Stimulated activated CD4-positive, alpha-beta T cell treated with anti-CD3 and anti-CD28 coated beads, Interleukin-4, amount 100 ng/mL, for 1 hour (primary cell): ENCODE measurements around the gene EDNRA.
"Not testable (repeated sequence)": the region's sequence is repeated elsewhere in the genome, so short reads cannot be mapped to it uniquely, and the experiment has no call there.

Source experiments
- DNase-seq: peaks from one replicate; pipeline ENCODE4 v3.0.0-alpha.2; 2020

EDNRA gene

GRCh38 chr4:147480891-147481576 lies at the start of gene EDNRA:
EDNRA (plus strand) TSS chr4:147481097; CDS start chr4:147485682, 4,585 bp downstream.
- DNase-seq: no peak

- DNase-seq: not testable (repeated sequence)
These were observed 46.5 kb upstream of the EDNRA start for GRCh38 chr4:147434370-147434769.

- DNase-seq: no peak
These were observed 40.5 kb upstream of the EDNRA start for GRCh38 chr4:147440442-147440841.

- no peak for DNase-seq
These were observed 33.1 kb upstream of the EDNRA start for GRCh38 chr4:147447786-147448185.

GRCh38 chr4:147453561-147454141 lies 27.2 kb upstream of the EDNRA start:
- no peak for DNase-seq

- DNase-seq: no peak
These were observed 24.2 kb upstream of the EDNRA start for GRCh38 chr4:147456706-147457105.

GRCh38 chr4:147461161-147461560 lies 19.7 kb upstream of the EDNRA start:
- DNase-seq: no peak

- DNase-seq: no peak
These were observed 17.8 kb upstream of the EDNRA start for GRCh38 chr4:147463065-147463464.

GRCh38 chr4:147465461-147465860 lies 15.4 kb upstream of the EDNRA start:
- DNase-seq: no peak

GRCh38 chr4:147477439-147477838 lies 3.5 kb upstream of the EDNRA start:
- no peak for DNase-seq

GRCh38 chr4:147479376-147479775 lies 1.5 kb upstream of the EDNRA start:
- no peak for DNase-seq

GRCh38 chr4:147479786-147480185 lies 1.1 kb upstream of the EDNRA start:
- DNase-seq: no peak

GRCh38 chr4:147480502-147480890 lies 401 bp upstream of the EDNRA start:
- no peak for DNase-seq

- no peak for DNase-seq
These were observed 746 bp downstream of the EDNRA start for GRCh38 chr4:147481577-147482109.

GRCh38 chr4:147482281-147482680 lies 1.4 kb downstream of the EDNRA start:
- DNase-seq: no peak

- DNase-seq: no peak
These were observed 4.3 kb downstream of the EDNRA start for GRCh38 chr4:147485167-147485566.

- no peak for DNase-seq
These were observed 6.7 kb downstream of the EDNRA start for GRCh38 chr4:147487616-147488015.

- DNase-seq: no peak
These were observed 7.7 kb downstream of the EDNRA start for GRCh38 chr4:147488556-147488955.

GRCh38 chr4:147491086-147491485 lies 10.2 kb downstream of the EDNRA start:
- no peak for DNase-seq

GRCh38 chr4:147492306-147492705 lies 11.4 kb downstream of the EDNRA start:
- DNase-seq: no peak

- no peak for DNase-seq
These were observed 11.9 kb downstream of the EDNRA start for GRCh38 chr4:147492761-147493160.

- no peak for DNase-seq
These were observed 12.4 kb downstream of the EDNRA start for GRCh38 chr4:147493307-147493706.

- no peak for DNase-seq
These were observed 13.4 kb downstream of the EDNRA start for GRCh38 chr4:147494301-147494700.

GRCh38 chr4:147496500-147496899 lies 15.6 kb downstream of the EDNRA start:
- no peak for DNase-seq
